ENCODE data around the gene SEC16A. TPM values are rescaled to one million over a fixed set of nuclear protein-coding genes. Genes with fewer than 3 reads are reported as not detected.

Gene SEC16A
- total RNA-seq, 4 donors from 2014 or later = 45.6 to 64.8 (median 56.5) TPM

DNA sequence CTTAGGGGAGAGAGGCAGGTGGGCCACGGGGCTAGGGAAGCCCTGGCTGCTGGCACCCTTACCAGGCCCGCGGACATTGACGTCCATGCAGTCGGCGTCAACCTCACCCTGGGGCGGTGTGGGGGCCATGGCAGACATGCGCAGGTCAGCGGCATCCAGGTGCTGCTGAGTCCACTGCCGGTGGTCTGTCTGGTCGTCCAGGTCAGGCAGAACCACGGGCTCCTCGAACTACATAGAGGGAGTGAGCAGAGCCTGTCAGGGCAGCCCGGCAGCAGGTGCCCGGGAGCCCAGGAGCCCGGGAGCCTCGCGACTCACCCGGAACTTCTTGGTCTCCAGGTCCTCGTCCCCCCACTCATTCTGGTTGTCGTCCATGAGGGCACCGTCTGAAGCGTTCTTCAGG is 18.8 kb upstream of the SEC16A start:
- DNase-seq (ENCODE audit: low spot score) (no peak), ATAC-seq (ENCODE audit: low FRiP score) (no peak)
- TF ChIP-seq, protein P1, sequence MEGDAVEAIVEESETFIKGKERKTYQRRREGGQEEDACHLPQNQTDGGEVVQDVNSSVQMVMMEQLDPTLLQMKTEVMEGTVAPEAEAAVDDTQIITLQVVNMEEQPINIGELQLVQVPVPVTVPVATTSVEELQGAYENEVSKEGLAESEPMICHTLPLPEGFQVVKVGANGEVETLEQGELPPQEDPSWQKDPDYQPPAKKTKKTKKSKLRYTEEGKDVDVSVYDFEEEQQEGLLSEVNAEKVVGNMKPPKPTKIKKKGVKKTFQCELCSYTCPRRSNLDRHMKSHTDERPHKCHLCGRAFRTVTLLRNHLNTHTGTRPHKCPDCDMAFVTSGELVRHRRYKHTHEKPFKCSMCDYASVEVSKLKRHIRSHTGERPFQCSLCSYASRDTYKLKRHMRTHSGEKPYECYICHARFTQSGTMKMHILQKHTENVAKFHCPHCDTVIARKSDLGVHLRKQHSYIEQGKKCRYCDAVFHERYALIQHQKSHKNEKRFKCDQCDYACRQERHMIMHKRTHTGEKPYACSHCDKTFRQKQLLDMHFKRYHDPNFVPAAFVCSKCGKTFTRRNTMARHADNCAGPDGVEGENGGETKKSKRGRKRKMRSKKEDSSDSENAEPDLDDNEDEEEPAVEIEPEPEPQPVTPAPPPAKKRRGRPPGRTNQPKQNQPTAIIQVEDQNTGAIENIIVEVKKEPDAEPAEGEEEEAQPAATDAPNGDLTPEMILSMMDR (IDR thresholded peaks at IDR 0.05) = no peak

DNA sequence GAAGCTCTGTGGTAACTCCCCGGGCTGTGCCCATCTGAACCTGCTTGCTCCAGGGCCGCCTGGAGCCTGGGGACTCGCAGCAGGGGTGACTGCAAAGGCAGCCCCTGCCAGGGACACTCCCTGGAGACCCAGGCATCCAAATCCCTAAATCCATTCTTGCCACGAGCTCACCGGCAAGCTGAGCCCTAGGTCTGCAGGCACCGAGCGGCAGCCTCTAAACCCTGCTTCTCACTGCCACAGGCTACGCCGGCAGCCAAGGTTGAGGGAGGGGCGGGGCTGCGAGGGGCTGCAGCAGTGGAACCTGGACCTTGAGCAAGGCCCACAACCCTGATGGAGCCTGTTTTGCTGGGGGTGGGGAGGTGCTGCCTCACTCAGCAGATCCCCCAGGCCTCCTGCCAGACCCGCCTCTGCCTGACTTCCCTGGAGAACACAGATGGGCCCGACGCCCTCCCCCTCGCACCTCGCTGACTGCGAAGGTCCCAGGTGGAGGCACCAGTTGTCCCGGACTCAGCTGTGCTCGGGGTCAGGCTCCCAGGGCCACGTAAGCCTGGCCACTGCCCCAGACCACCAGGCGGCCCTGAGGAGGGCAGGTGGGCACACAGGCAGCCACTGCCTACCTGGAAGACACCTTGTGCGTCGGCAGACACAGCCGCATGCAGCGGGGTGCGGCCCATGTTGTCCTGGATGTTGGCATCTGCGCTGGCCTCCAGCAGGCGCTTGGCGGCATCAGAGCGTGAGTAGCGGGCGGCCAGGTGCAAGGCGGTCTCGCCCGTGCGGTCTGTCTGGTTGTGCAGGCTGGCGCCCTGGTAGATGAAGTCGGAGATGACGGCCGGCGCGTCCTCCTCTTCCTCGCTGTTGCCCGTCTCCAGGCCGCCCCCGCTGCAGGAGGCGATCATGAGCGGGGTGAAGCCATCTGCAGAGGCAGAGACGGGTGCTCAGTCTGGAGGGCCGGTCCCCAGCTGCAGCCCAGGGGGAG is 17.4 kb upstream of the SEC16A start:
- DNase-seq (ENCODE audit: low spot score) = no peak
- no peak for ATAC-seq (ENCODE audit: low FRiP score)
- TF ChIP-seq, protein P1 (IDR thresholded peaks at IDR 0.05) = no peak

DNA sequence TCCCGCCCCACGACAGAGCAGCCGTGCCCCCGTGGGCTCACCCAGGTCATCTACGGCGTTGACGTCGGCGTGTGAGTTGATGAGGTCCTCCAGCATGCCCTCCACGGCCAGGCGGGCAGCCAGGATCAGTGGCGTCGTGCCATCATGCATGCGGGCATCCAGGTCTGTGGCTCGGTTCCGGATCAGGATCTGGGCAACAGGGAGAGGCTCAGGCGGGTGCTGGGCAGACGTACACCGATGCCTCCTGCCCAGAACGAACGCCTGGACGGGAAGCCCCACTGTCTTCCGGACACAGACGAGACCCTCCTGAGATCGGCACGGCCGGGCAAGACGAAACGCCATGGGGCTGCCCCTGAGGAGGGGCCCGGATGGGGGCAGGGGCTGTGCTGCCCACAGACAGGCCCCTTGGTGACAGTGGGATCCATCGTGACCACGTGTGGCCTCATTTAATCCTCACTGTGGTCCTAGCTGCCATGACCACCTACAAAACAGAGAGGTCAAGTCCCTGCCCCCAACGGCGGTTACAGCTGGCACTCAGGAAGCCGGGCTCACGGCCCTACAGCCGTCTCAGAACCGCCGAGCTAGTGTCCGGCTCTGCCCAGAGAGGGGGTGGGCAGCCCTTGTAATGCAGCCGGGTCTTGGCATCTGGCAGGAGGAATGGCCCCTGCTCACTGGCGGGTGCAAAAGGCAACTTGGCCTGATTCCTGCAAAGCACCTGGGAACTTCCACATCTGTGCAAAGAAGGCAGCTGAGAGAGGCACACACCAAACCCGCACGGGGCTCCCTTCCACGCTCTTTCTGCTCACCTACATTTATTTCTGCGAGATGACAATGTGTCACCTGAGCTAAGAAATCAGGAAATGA is 16.5 kb upstream of the SEC16A start:
- TF ChIP-seq, protein P1 (IDR thresholded peaks at IDR 0.05) = no peak
- no peak for DNase-seq (ENCODE audit: low spot score)
- ATAC-seq (ENCODE audit: low FRiP score) = no peak

DNA sequence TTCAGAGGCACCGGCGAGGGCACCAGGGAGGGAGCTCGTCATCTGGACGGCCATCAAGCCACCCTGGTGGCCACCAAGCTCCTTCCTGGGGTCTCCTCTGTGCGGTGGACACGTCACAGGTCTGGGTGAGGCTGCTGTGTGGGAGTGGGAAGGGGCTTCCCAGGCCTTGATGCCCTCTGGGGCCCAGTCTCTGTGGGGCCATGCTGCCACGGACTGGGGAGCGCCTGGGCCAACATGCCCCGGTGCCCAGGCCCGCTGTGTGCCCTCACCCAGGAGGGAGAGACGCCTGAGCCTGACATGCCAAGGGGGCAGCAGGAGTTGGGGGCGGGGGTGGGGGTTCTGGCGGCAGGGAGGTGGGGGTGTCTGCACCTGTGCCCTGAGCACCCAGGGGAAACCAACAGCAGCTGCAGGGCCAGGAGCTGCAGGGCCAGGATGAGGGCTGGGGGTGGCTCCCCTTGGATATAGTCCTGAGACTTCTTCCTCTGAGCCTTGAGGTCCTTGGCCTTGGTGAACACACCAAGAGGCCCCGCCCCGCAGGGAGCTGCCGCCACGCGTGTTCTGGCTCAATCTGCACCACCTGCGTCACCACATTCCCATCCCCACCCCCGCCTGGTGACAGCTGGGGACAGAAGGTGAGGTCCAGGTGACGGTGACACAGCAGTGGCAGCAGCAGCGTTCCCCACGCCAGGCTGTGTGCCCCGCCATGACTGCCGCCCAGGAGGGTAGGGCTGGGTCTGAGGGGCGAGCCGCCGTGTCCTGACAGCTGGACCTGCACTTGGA is 15.3 kb upstream of the SEC16A start:
- ATAC-seq (ENCODE audit: low FRiP score) (no peak), DNase-seq (ENCODE audit: low spot score) (no peak)
- TF ChIP-seq, protein P1 (IDR thresholded peaks at IDR 0.05) = no peak

DNA sequence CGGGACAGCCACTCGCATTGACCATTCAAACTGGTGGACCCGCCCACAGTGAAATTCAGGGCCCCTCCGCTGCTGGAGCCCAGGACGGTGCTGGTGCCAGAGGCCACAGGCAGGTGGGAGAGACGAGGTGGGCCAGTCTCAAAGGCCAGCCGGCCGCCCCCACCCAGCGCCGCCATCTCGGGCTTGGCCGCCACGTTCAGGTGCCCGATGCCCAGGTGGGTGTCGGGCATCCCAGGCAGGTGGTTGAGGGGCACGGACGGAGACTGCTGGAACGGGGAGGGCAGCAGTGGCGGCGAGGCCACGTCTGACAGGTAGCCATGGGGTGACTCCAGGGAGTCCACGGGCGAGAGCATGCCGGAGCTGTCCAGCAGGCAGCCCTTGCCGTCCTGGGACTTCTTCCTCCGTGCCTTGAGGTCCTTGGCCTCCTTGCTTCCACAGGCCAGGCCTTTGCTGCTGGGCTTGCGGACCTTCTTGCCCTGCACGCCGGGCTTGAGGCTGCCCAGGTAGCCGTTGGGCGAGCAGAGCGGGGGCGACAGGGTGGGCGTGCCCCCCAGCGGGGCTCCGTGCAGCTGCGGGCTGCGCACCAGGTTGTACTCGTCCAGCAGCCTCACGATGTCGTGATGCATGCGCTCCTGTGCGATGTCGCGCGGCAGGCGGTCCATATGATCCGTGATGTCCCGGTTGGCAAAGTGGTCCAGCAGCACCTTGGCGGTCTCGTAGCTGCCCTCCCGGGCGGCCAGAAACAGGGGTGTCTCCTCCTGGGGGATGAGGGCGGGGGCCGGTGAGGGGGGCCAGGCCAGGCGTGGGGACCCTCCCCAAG is 14.2 kb upstream of the SEC16A start:
- TF ChIP-seq, protein P1 (IDR thresholded peaks at IDR 0.05) = no peak
- DNase-seq (ENCODE audit: low spot score) (no peak), ATAC-seq (ENCODE audit: low FRiP score) (no peak)

DNA sequence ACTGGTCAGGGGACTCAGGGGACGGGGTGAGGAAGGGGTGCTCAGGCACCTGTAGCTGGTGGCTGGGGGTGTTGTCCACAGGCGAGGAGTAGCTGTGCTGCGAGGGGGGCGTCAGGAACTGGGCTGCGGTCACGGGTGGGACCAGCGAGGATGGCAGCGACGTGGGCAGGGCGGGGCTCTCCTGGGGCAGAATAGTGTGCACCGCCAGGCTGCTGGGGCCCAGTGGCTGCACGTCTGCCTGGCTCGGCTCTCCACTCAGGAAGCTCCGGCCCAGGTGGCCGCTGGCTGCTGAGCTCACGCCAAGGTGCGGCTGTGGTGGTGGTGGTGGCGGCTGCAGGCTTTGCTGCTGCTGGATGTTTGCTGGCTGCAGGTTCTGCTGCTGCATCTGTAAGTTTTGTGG is 13.3 kb upstream of the SEC16A start:
- no peak for DNase-seq (ENCODE audit: low spot score)
- ATAC-seq (ENCODE audit: low FRiP score) = no peak
- TF ChIP-seq, protein P1 (IDR thresholded peaks at IDR 0.05) = no peak

Data from omental fat pad (tissue), 4 donors.